Astrocyte (in vitro differentiated cells and primary cell): ENCODE data around the gene PSORS1C1. TPM values are rescaled to one million over a fixed set of nuclear protein-coding genes. Genes with fewer than 3 reads are reported as not detected.

ENCODE experiments used
- DNase-seq: peaks from one replicate; pipeline ENCODE4 v3.0.0-alpha.2; 2010; ENCODE audit warnings: low read depth
- FAIRE-seq: peaks from 2 replicates; lab custom pipeline; 2011; peaks lifted over from hg19 to GRCh38; lab: Jason Lieb, UNC
- H2AFZ ChIP-seq: 2 replicates; pipeline ENCODE4 v1.6.0; 2012; ENCODE audit warnings: low read depth, low read length, inconsistent platforms
- H3K27ac ChIP-seq: 2 replicates; pipeline ENCODE4 v1.5.1; 2011; ENCODE audit warnings: low read depth, low read length, inconsistent platforms
- H3K27me3 ChIP-seq: 2 replicates; pipeline ENCODE4 v1.6.0; 2011; ENCODE audit warnings: low read length, inconsistent platforms; ENCODE audit not compliant: insufficient read depth
- H3K36me3 ChIP-seq: 2 replicates; pipeline ENCODE4 v1.5.1; 2011; ENCODE audit warnings: low read length, inconsistent platforms; ENCODE audit not compliant: insufficient read depth
- H3K4me1 ChIP-seq: 2 replicates; pipeline ENCODE4 v1.5.1; 2011; ENCODE audit warnings: low read length, inconsistent platforms; ENCODE audit not compliant: insufficient read depth
- H3K4me2 ChIP-seq: 2 replicates; pipeline ENCODE4 v1.6.0; 2012; ENCODE audit warnings: low read length, inconsistent platforms
- H3K4me3 ChIP-seq: 2 replicates; pipeline ENCODE4 v1.5.1; 2011; ENCODE audit warnings: low read depth, mild to moderate bottlenecking, low read length, inconsistent platforms; ENCODE audit not compliant: insufficient read depth
- H3K79me2 ChIP-seq: 2 replicates; pipeline ENCODE4 v1.6.0; 2012; ENCODE audit warnings: mild to moderate bottlenecking, low read length, inconsistent platforms; ENCODE audit not compliant: insufficient read depth
- H3K9ac ChIP-seq: 2 replicates; pipeline ENCODE4 v1.6.0; 2012; ENCODE audit warnings: mild to moderate bottlenecking, low read length, inconsistent platforms
- H3K9me3 ChIP-seq: 2 replicates; pipeline ENCODE4 v1.5.1; 2012; ENCODE audit warnings: low read depth, mild to moderate bottlenecking, low read length, inconsistent platforms; ENCODE audit not compliant: insufficient read depth
- H4K20me1 ChIP-seq: 2 replicates; pipeline ENCODE4 v1.6.0; 2012; ENCODE audit warnings: low read length, inconsistent platforms; ENCODE audit not compliant: insufficient read depth
- H3K27ac Mint-ChIP-seq: one replicate; pipeline ENCODE4 v1.8.0; 2021; ENCODE audit warnings: mild to moderate bottlenecking, mixed read lengths; ENCODE audit not compliant: unreplicated experiment
- H3K27me3 Mint-ChIP-seq: one replicate; pipeline ENCODE4 v1.8.0; 2021; ENCODE audit warnings: low read depth, mixed read lengths; ENCODE audit not compliant: unreplicated experiment
- H3K36me3 Mint-ChIP-seq: one replicate; pipeline ENCODE4 v1.8.0; 2021; ENCODE audit warnings: low read depth, mixed read lengths; ENCODE audit not compliant: unreplicated experiment
- H3K4me1 Mint-ChIP-seq: one replicate; pipeline ENCODE4 v1.8.0; 2021; ENCODE audit warnings: low read depth, mixed read lengths; ENCODE audit not compliant: unreplicated experiment
- H3K4me3 Mint-ChIP-seq: one replicate; pipeline ENCODE4 v1.8.0; 2021; ENCODE audit warnings: mild to moderate bottlenecking, moderate library complexity, mixed read lengths; ENCODE audit not compliant: unreplicated experiment
- H3K9me3 Mint-ChIP-seq: one replicate; pipeline ENCODE4 v1.8.0; 2021; ENCODE audit warnings: mild to moderate bottlenecking, mixed read lengths; ENCODE audit not compliant: unreplicated experiment
- CTCF ChIP-seq: IDR thresholded peaks from 2 replicates; pipeline ENCODE4 v1.5.1; 2011; ENCODE audit warnings: low read depth, mild to moderate bottlenecking, inconsistent platforms, low read length, moderate library complexity; ENCODE audit not compliant: insufficient read depth
- EZH2 ChIP-seq: IDR thresholded peaks from 2 replicates; pipeline ENCODE4 v1.6.1; 2012; ENCODE audit warnings: mild to moderate bottlenecking, low read length, inconsistent platforms; ENCODE audit not compliant: insufficient read depth
- total RNA-seq: library from RNA; stranded (reverse); gene quantifications from 2 replicates; pipeline ENCODE4 v1.2.1, GENCODE V29; 2021

The PSORS1C1 gene
- total RNA-seq, 1 donor from 2014 or later = 9.2 TPM

- no peak overlapping the region for H3K4me3 Mint-ChIP-seq
- Histone ChIP-seq H3K9me3 (no peaks in the 10 kb centered on the region), H3K4me3 (no peak overlapping the region), H3K27me3 (no peaks in the 10 kb centered on the region), H3K4me1 (no peaks in the 10 kb centered on the region), H3K4me2 (no peak overlapping the region), H3K79me2 (no peaks in the 10 kb centered on the region), H2AFZ (no peak overlapping the region), H3K9ac (no peak overlapping the region), H3K36me3 (no peaks in the 10 kb centered on the region), H4K20me1 (no peaks in the 10 kb centered on the region), H3K27ac (no peak overlapping the region)
- FAIRE-seq (no peak), DNase-seq (no peak)
- H3K9me3 Mint-ChIP-seq = no peaks in the 10 kb centered on the region
- H3K27ac Mint-ChIP-seq = no peak overlapping the region
- no peaks in the 10 kb centered on the region for H3K27me3 Mint-ChIP-seq
- H3K36me3 Mint-ChIP-seq = peaks cover 5% of the 10 kb centered on the region
- H3K4me1 Mint-ChIP-seq = peaks cover 4% of the 10 kb centered on the region
- TF ChIP-seq EZH2 (no peak), CTCF (no peak)
Observed at GRCh38 chr6:31131595-31131994, 17.0 kb downstream of the PSORS1C1 start.

GRCh38 chr6:31132806-31133205 lies 18.2 kb downstream of the PSORS1C1 start:
- H3K4me3 Mint-ChIP-seq = no peak overlapping the region
- no peaks in the 10 kb centered on the region for H3K9me3 ChIP-seq
- H3K9ac ChIP-seq = no peak overlapping the region
- DNase-seq (no peak), FAIRE-seq (no peak)
- H3K27ac ChIP-seq = no peak overlapping the region
- TF ChIP-seq CTCF = no peak
- TF ChIP-seq EZH2 = no peak
- H2AFZ ChIP-seq = no peak overlapping the region
- no peak overlapping the region for H3K4me3 ChIP-seq
- no peaks in the 10 kb centered on the region for H3K27me3 ChIP-seq
- H3K36me3 ChIP-seq = no peaks in the 10 kb centered on the region
- H4K20me1 ChIP-seq = no peaks in the 10 kb centered on the region
- no peaks in the 10 kb centered on the region for H3K4me1 Mint-ChIP-seq
- no peaks in the 10 kb centered on the region for H3K27me3 Mint-ChIP-seq
- H3K4me2 ChIP-seq = no peak overlapping the region
- H3K9me3 Mint-ChIP-seq = no peaks in the 10 kb centered on the region
- H3K27ac Mint-ChIP-seq = no peak overlapping the region
- H3K79me2 ChIP-seq = no peaks in the 10 kb centered on the region
- H3K36me3 Mint-ChIP-seq = peaks cover 6% of the 10 kb centered on the region
- H3K4me1 ChIP-seq = no peaks in the 10 kb centered on the region

- Histone ChIP-seq H4K20me1 (no peaks in the 10 kb centered on the region), H3K4me3 (no peak overlapping the region), H3K27me3 (no peaks in the 10 kb centered on the region), H3K4me1 (no peaks in the 10 kb centered on the region), H3K27ac (no peak overlapping the region), H3K9ac (no peak overlapping the region), H3K79me2 (no peaks in the 10 kb centered on the region), H3K9me3 (no peaks in the 10 kb centered on the region), H2AFZ (no peak overlapping the region), H3K4me2 (no peak overlapping the region), H3K36me3 (no peaks in the 10 kb centered on the region)
- no peak for TF ChIP-seq EZH2
- no peak for TF ChIP-seq CTCF
- Mint-ChIP-seq H3K4me1 (peaks cover 7% of the 10 kb centered on the region), H3K9me3 (no peaks in the 10 kb centered on the region), H3K27me3 (no peaks in the 10 kb centered on the region), H3K4me3 (peak overlapping the region; percentile 14), H3K36me3 (peaks cover 2% of the 10 kb centered on the region), H3K27ac (no peak overlapping the region)
- DNase-seq (no peak), FAIRE-seq (no peak)
Observed at GRCh38 chr6:31135710-31136109, 21.1 kb downstream of the PSORS1C1 start.
